Measurements from ENCODE around the gene KDM5B.
"Not testable (repeated sequence)": the region's sequence is repeated elsewhere in the genome, so short reads cannot be mapped to it uniquely, and the experiment has no call there.

The KDM5B gene

DNA sequence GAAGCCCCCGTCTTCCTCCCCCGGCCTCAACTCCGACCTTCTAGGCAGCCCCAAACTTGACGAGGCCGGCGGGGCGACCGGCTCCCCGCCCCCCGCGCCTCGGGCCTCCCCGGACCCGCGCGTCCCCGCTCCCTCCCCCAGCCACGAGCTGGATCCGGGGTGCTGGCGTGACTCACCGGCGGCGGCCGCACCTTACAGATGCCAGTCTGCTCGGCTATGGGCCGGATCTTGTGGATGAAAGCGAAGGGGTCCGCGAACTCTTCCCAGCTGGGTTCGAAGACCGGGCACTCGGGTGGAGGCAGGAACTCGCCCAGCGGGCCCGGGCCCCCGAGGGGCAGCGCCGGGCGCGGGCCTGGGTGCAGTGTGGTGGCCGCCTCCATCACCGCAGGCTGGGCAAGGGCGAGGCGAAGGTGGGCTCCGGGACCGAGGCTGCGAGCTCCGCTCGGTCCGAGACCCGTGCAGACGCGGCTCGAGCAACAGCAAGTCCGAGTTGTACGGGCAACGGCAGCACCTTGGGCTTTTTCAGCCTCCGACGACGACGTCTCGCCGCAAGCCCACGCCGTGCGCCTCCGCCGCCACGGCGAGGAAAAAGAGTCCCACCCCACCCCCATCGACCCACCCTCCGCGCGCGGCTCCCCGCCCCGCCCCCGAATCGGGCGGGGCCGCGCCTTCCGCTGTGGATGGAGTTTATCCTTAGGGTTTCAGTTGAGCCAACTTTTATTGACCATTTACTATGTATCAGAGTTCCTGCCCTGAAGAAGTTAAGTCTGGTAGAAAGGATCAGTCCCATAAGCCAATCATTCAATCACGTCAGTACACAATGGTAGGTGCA, at the start of gene KDM5B:
KDM5B (minus strand) TSS at position 496 of the 832 bp plus-strand sequence; CDS start at position 380, 116 bp downstream.
- DNase-seq = peak; percentile 66 to 76

DNA sequence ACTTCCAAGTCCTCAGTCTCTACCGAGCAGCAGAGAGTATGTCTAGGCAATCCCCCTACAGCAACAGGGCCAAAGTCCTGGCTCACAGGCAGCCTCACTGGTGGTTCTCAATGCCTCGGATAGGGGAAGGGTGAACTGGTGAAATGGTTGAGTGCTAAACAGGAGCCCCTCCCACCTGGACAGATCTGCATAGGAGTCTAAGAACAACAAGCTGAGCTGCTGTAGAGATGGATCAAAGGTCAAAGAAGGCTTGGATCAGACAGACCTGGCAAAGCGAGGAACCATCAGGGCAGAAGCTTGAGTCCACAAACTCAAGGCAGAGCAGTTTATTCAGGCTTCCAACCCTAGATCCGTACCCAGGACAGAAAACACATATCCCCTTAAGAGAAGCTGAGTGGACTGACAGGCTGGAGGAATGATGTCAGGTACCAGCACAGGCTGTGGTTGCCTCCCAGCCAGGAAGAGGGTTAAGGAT, 49.0 kb upstream of the KDM5B start:
- no peak for DNase-seq

DNA sequence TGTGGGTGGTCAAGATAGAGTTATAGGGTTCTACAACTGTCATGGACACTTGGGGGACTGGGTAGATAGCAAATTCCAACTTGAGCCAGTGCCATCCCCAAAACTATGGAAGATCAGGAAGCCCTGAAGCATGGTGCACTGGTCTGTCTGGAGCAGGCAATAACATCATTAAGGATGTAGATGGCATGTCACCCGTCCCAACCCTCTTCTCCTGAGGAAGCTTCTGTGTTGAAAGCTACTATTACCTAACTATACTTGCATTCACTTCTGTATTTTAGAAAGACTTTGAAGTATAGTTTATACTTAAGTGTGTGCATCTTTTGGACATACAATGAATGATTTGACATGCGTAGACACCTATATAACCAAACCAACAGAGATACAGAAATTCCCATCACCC, 47.8 kb upstream of the KDM5B start:
- DNase-seq = no peak

DNA sequence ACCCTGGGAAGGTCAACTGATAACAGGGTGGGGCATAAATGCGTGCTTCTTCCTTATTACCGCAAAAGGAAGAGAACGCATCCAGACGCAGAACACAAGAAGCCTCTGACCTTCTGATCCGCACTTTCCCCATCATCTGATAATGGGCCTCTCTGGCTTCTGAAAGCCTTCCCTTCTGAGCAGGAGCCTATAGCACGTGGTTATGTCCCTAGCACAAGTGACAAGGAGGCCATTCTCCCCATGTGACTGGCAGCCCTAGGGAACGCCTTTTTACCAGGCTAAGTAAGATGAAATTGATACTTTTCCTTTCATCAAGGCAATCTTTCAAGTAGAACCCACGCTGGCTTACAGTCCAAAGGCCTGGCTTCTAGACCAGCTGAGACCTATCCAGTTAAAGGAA, 46.6 kb upstream of the KDM5B start:
- no peak for DNase-seq

DNA sequence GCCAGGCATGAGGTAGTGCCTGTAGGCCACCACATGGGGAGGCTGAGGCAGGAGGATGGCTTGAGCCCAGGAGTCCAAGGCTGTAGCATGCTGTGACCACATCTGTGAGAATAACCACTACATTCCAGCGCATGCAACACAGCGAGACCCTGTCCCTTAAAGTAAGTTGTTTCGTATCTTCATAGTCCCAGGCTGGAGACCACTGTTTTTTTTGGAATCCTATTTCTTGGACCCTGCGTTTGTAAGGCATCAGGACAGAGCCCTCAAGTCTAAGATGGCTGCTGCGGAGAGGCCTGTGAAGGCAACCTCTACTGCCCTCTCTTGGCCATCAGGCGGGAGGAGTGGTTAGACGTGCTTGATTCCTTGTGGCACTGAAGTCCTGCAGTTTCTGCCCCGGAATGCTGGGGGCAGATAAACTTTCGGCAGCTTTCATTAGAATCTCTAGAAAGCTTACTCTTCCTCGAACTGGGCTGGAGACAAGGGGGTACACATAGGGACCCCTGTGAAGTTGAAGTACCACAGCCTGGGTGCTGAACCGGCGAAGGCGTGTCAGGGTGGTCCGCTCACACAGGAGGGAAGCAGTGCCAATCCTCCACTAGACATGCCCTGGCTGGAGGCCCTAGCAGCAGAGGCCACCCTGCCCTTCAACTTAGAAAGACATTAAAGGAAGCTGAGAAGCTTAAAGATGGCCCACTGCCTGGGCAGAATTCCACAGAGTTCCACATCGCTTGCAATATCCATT, 44.1 kb upstream of the KDM5B start:
- peak; percentile 15 to 27 for DNase-seq

DNA sequence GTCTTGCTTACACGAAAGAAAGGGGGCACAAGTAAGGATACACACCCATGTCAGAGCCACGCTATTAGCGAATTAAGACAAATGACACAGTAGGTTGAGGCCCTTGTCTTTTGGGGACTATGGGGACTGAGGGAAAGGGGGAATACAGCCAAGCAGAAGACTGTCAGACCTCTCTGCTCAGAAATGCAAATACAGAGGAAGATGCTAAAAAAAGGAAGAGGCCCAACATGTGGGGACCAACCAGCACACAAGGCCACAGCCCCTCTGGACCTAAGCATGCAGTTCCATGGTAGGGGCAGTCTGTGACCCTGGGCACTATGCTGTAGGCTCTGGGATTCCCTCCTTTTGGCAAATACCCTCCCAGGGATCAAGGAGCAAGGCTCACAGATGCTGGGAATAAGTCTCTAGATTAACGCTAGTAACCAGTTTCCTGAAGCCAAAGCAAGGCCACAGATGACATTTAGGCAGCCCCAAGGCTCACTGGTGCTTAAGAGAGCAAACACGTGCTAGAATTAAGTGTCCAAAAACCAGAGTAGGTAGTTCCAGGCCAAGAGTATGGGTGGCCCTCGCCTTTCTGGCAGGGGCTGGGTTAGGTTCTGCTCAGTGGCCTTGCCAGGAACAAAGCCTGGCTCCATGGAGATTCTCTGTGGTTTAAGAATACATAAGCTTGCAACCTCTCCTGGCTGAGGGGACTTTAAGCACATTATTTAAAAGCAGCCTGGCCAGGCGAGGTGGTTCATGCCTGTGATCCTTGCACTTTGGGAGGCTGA, 42.6 kb upstream of the KDM5B start:
- no peak for DNase-seq

DNA sequence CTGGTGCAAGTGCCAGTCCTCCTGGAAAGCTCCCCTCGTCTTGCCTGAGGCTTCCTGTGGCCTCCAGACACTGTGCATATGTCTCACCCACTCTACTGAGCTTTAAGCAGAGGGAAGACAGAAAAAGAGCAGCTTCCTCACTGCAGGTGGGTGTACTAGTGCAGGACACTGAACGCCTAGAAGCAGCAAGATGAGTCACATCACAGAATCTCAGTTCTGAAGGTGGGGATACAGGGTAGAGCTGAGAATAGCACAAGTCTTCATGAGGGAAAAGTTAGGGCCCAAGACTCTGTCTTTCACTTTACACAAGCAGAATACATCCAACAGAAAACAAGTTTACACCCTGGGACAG, 39.9 kb upstream of the KDM5B start:
- no peak for DNase-seq

DNA sequence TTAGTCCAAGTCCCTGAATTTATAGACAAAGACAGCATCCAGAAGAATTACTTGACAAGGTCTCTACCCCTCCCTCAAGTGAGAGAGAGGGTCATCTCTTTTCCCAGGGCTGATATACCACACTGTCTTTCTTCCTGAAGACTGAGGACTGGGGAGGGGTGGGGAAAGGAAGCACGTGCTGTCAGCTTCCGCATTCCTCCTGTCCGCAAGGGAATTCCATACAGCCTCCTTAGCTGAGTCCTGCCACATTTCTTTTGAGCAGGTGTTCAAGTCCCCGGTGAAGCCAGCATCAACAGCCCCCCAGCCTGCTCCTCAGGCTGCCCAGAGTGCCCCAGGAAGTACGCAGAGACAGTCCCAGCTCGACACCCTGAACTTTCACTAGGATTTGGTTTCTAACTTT, 36.7 kb upstream of the KDM5B start:
- DNase-seq = no peak

DNA sequence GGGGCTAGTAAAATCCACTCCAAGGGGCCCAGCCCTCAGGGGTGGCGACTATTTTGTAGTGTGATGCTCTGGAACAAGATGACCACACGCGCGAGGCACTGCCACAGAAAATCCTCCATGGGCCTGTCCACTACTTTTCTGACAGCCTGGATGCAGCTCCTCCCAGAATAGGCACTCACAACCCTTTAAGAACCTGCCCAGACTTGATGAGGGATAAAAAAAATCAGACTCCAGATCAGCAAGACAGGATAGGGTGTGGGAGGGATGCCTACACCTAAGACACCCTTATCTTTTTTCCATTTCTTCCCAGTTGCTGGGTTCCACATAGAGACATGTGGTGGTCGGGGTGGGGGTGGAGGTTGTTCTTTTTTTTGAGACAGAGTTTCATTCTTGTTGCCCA, 36.0 kb upstream of the KDM5B start:
- no peak for DNase-seq

DNA sequence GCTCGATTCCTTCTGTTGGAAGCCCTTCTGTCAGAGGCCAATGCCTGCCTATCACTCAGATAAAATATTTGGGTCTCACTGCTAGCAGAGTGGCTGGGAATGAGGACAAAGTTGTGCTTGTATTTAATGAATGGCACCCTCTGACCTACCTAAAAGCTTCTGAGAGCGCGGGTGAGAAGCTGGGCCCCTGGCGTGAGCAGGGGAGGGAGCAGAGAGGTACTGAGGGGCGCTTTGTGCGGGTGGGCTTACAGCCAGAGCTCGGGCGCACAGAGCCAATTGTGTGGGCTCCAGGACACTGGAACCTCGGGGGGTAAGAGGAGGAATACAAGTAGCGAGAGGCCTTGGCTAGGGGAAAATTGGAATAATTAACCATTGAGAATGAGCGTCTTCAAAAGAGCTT, 34.9 kb upstream of the KDM5B start:
- no peak for DNase-seq

DNA sequence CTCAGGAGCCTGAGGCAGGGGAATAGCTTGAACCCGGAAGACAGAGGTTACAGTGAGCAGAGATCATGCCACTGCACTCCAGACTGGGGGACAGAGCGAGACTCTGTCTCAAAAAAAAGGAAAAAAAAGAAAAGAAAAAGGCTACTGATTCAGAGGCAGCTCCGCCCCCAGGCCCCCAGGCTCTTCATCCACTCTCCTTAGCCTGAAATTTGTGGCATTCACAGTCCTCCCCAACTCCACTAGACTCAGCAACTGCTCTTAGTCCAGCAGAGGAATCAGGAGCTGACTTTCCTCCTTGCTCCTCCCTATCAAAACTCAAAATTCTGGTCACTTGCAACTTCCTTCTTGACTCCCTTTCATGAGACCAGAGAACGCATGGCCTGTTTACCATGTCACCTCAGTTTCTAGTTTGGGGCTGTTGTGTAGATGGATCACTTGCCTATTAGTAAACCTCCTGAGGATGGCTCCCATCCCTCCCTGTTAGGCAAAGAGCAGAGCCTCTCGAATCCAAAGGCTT, 29.6 kb upstream of the KDM5B start:
- no peak for DNase-seq

DNA sequence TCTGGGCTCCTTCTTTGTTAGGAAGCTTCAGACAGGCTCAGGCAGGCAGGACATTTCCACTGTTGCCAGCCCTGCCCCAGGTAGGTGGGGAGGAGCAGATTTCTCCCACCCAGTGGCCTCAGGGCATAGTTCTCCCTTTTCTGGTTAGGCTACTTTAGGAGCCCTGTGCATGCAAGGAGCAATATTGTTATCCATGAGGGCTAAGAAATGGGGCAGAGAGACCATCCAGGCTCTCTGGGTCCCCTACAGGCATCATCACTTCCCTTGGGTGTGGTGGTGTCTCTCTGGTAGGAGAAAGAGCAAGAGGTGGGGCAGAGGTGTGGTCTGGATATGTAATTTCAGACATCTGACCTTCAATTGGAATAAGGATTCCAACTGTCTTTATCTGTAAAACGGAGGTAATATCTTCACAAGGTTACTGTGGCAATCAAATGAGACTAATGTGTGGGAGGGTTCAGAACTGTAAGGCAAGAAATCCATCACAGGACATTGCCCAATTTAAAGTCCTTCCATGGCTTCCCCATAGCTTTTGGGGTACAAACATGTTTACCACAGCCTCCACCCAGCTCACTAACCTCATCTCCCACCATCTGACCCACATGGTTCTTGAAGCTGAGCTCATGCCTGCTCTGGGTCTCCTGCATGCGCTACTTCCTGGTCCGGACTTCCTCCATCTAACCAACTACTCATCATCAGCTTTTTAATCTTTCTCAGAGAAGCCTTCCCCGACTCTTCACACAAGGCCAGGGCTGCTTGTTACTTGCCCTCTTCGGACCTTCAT, 28.6 kb upstream of the KDM5B start:
- DNase-seq = no peak

DNA sequence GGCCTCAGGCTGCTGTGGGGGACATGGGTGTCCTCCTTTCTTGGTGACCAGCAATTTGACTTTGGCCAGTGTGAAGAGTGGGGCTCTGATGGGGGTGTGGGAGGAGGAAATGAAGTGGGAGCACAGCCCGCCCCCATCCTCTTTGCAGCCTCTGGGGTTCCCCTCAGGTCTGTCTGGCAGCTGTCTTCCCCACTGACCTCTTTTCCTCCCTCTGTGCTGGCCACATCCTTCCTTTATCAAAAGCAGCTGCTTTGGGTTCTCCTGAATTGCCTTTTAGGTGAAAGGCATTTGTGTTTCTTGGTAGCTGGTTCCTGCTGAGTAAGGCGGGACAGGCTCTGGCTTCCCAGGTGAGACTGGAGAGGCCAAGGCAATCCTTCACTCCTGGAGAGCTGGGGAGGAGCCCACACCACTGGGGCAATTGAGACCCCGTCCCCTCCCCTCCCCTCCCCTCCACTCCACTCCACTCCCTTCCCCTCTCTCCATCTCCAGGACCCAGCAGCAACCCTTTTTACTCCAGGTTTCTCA, 27.4 kb upstream of the KDM5B start:
- no peak for DNase-seq

DNA sequence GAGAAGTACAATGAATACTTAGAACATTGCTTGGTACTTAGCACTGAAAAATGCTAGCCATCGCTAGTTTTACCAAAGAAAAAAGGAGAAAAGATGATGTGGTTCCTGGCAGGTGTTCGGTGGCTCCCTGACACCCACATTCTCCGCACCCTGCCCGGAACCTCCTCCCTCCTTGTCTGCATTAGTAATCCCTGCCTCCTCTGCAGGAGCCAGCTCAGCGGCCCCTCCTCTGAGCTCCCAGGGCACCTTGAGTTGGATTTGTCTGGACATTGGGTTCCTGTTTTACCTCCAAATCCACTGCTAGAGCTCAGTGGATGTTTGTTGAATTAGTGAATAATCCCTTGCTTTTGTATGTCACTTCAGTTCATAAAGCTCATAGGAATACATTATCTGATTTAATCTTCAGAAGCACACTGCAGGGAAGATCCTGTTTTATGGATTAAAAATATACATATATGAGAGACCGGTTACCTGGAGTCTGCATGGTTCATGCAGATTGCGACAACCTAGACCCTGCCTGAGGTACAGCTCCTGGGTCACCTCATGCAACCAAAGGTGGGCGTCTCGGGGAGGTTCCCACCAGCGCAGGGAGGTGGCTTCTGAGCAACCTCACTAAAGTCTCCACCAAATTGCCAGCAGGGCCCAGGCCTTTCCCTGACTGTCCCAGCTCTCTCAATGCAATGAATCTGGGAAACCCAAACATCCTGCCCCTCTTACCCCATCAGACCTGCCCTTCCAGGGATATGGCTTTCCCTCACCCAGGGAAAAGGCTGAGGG, 26.7 kb upstream of the KDM5B start:
- DNase-seq = peak; percentile 7 to 8

DNA sequence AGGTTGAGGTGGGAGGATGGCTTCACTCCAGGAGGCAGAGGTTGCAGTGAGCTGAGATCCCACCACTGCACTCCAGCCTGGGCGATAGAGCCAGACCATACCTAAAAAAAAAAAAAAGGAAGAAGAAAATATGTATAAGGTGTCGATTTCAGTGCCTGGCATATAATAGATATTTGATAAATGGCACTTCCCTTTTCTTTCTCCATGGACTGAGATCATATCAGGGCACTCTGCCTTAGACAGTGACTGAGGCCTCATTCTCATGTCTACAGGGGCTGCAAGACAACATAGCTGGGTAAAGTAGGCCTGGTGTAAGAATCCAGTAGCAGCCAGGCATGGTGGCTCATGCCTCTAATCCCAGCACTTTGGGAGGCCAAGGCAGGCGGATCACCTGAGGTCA, 23.7 kb upstream of the KDM5B start:
- DNase-seq = no peak

DNA sequence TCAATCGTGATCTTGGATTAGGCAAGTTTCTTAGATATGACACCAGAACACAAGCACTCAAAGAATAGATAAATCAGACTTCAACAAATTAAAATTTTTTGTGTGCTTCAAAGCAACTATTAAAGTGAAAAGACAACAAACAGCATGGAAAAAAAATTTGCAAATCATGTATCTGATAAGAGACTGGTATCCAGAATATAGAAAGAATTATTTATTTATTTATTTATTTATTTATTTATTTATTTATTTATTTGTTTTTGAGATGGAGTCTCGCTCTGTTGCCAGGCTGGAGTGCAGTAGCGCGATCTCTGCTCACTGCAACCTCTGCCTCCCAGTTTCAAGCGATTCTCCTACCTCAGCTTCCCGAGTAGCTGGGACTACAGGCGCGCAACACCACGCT, 21.0 kb upstream of the KDM5B start:
- DNase-seq = not testable (repeated sequence)

DNA sequence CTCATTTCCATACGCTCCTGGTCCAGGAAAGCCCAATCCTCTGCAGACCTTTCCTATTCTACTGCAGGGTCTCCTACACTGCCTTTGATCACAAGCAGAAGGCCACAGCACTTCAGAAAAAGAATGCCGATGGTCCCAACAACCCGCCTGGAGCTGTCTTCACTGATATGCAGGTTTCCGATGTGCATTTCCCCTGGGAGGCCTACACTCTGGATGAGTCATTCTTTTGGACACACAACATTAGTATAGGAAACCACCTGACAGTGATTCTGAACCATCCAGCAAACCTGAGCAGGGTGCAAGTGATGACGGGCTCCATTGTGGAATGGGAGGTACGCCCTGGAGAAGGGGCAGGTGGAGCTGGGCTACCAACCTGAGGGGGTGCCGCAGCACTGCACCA, 17.5 kb upstream of the KDM5B start:
- DNase-seq = no peak

DNA sequence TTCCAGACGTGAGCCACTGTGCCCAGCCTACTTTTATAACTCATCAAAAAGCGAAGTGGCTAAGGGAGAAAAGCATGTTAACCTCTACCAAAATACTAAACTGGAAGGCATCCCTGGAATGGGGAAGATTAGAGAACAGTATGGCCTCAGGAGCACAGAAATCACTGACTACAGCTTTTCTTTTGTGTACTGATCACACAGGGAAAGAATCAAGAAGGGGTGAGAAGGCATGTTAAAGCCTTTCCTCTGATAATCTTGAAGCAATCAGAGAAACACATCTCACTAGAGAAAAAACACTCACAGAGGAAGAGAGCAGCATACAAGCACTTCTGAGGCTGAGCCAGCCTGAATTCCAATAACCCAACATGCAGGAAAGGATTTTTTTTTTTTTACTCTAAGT, 13.2 kb upstream of the KDM5B start:
- no peak for DNase-seq

DNA sequence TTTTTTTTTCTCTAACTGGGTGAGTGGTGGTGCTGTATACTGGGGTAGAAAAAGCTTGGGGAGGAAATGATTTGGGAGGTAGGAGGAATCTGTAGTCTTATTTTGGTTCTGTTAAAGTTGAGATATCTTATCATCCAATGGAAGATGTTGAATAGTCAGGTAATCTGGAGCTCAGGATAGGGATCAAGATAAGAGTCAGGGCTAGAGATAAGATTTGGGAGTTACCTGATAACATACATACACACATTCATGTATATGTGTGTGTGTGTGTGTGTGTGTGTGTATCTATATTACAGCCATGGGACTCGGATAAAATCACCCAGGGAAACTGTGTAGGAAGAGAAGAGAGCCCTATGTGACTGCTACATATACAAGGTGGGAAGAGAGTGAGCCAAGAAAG, 10.6 kb upstream of the KDM5B start:
- no peak for DNase-seq

DNA sequence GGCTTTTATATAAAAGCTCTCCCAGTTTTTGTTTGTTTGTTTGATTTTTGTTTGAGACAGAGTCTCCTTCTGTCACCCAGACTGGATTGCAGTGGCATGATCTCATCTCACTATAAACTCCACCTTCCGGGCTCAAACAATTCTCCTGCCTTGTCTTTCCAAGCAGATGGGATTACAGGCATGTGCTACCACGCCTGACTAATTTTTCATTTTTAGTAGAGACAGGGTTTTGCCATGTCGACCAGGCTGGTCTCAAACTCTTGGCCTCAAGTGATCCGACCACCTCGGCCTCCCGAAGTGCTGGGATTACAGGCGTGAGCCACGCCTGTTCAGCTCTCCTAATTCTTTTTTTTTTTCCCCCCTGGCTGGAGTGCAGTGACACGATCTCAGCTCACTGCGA, 6.9 kb upstream of the KDM5B start:
- no peak for DNase-seq
